ENCODE measurements around the gene MYLK.

The MYLK gene

GRCh38 chr3:123780656-123781055 lies 103.5 kb downstream of the MYLK start:
- no peak overlapping the region for H3K27ac ChIP-seq
- DNase-seq (ENCODE audit: low read depth, low spot score), result no peak

DNA sequence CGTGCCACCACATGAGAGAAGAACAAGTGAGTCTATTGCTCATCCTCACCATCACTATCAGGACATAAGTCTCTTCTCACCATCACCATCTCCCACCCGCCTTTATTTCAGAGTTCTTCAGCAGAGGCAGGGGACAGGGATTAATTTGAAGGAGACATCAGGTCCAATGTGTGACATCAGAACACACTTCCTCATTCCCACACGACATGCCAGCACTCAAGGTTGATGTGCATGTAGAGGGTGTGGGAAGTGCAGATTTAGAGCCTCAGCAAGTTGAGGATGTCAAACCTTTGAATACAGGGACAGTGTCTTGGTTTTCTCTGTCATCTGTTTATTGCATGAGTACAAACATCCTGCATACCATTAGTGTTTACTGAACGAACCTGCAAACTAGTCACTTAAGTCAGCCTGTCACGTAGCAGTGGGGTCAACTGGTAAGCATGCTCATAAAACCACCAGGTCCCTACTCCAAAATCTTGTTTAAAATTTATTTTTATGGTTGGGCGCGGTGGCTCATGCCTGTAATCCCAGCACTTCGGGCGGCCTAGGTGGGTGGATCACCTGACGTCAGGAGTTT lies 104.4 kb downstream of the MYLK start:
- no peak overlapping the region for H3K27ac ChIP-seq
- DNase-seq (ENCODE audit: low read depth, low spot score), result no peak

DNA sequence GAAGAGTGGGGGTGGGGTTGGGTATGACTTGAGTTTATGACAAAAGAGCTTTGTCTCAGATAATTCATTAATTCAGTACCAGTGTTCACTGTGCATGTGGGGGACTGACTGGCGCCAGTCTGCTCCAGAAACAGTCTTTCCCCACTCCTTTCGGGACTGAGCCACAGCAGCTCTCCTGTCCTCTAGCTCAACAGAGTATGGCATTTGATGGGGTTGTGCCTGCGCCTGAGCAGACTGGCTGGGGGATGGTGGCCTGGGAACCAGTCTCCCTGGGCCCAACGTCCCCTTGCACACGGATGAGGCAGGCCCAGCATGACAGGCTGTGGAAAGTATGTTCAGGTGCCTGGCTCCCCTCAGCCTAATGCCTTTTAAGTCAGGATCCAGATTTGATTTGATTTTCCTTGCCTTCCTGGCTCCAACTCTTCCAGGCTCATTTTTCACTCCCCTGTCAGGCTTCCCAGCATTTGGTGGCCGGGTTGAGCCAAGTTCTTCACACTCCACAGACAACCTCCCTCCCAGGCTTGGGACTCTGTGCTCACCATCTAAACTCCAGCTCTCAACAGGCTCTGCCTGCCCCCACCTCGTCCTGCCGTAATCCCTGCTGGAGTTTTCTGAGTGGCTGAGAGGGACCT lies 105.0 kb downstream of the MYLK start:
- H3K27ac ChIP-seq, result no peak overlapping the region
- no peak for DNase-seq (ENCODE audit: low read depth, low spot score)

GRCh38 chr3:123778525-123778924 lies 105.6 kb downstream of the MYLK start:
- DNase-seq (ENCODE audit: low read depth, low spot score), result no peak
- no peak overlapping the region for H3K27ac ChIP-seq

DNA sequence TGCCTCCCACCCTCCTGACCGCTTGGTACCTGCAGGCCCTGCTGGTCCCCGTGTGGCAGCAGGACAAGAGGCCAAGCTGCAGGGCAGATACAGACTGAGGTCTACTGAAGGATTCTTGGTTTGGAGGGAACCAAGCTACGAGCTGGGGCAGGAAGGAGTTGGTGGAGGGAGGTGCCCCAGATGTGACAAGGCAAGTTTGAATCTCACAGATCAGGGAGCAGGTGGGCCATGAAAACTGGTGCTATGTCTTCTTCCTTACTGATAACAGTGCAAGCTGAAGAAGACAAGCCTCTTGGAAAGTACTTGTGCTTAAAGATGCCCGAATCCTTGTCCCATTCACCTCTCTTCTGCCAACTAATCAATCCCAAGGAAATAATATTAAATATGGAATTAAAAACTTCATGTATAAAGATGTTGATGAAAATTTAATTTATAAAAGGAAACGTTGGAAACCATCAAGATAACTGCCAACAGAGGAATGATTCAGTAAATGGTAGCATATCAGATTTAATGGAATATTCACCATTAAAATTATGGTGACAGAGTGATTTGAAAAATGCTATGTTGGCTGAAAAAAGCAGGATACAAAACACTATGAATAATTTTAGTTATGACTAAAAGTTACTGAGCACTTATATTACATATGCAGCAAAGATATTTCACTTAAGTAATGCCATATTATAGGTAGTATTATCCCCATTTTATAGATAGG lies 107.9 kb downstream of the MYLK start:
- DNase-seq (ENCODE audit: low read depth, low spot score), result no peak
- no peak overlapping the region for H3K27ac ChIP-seq

DNA sequence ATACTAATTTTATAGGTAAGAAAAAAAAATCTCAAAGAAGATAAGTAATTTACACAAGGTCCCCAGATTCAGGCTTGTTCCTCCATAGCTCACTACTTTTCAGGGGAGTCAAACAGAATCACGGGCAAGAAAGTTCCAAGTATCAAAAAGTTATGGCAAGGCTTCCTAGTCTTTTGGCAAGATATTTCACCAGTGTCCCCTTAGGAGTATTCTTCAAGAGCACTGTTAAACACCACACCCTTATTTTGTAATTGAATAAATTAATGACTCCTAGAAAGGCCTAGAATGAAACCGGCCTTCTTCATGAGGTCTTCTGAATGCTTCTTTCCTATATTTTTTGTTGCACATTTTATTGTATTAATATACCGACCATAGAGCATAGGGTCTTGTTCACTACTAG lies 109.7 kb downstream of the MYLK start:
- no peak overlapping the region for H3K27ac ChIP-seq
- DNase-seq (ENCODE audit: low read depth, low spot score), result no peak

DNA sequence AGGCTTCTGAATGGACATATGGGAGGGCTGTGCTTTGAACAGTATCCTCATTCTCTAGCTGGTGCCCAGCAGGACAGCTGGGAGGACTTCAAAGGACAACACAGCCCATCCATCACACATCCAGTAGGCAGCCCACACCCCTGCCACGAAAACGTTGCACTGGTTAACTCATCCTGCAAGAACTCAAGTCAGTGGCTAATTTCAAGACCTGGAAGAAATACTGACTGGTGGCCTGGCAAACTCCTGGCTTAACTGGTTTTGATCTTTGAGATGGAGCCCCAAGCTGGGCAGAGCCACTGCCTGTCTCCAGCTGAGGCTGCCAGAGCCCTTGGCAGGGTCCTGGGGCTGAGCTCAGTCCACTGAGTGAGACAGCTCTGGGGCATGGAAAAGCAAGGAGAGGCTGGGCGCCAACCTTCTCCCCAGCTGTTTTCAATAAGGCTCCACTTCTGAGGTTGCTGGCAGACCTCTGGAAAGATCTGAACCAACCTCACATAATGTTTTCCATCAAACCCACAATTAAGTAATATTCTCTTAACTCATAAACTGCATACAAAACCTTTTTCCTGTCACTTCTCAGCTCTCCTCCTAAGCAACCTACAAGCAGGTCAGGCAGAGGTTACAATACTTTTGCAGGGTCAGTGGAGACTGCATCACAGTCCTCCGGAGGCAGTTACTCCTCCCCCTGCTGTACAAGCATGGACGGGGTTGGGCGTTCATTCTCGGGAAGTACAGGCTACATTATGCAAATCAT lies 110.3 kb downstream of the MYLK start:
- H3K27ac ChIP-seq, result no peak overlapping the region
- DNase-seq (ENCODE audit: low read depth, low spot score), result no peak

GRCh38 chr3:123769356-123769743 lies 114.8 kb downstream of the MYLK start:
- no peak overlapping the region for H3K27ac ChIP-seq
- DNase-seq (ENCODE audit: low read depth, low spot score), result no peak

GRCh38 chr3:123768480-123769355 lies 115.4 kb downstream of the MYLK start:
- DNase-seq (ENCODE audit: low read depth, low spot score), result no peak
- H3K27ac ChIP-seq, result no peak overlapping the region

- H3K27ac ChIP-seq, result no peak overlapping the region
- DNase-seq (ENCODE audit: low read depth, low spot score), result no peak
Measured at GRCh38 chr3:123767564-123768292, 116.4 kb downstream of the MYLK start.

DNA sequence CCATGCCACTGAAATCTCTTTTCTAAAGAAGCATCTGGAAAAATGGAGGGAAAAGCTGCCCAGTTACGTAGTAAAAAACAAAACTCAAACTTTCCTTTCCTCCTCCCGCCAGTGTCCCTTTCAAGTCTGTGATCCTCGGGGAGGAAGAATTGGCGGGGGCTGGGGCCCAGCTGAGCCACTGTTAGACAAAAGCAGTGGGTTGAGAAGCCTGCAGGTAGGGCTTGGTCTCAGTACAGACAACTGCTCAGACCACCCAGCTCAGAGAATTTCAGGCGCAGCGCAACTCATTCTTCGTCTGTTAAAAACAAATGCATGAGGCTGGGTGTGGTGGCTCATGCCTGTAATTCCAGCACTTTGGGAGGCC lies 117.1 kb downstream of the MYLK start:
- DNase-seq (ENCODE audit: low read depth, low spot score), result no peak
- H3K27ac ChIP-seq, result no peak overlapping the region

- no peak overlapping the region for H3K27ac ChIP-seq
- DNase-seq (ENCODE audit: low read depth, low spot score), result no peak
Measured at GRCh38 chr3:123766193-123767008, 117.7 kb downstream of the MYLK start.

DNA sequence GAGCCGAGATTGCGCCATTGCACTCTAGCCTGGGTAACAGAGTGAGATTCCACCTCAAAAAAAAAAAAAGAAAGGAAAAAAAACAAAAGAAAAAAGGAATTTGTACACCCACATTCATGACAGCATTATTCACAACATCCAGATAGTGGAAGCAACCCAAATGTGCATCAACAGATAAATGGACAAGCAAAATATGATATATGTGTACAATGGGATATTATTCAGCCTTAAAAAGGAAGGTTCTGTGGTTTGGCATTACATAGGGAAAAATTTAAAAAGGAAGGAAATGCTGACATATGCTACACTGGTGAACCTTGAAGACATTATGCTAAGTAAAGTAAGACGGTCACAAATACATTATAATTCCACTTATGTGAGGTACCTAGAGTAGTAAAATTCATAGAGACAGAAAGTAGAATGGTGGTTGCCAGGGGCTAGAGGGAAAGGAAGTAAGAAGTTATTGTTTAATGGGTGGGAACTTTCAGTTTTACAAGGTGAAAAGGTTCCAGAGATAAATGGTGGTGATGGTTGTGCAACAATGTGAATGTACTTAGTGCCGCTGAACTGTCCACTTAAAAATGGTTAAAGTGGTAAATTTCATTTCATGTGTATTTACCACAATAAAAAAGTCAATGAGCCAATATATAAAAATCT lies 118.5 kb downstream of the MYLK start:
- no peak for DNase-seq (ENCODE audit: low read depth, low spot score)
- H3K27ac ChIP-seq, result no peak overlapping the region

- no peak for DNase-seq (ENCODE audit: low read depth, low spot score)
- no peak overlapping the region for H3K27ac ChIP-seq
Measured at GRCh38 chr3:123764647-123765046, 119.5 kb downstream of the MYLK start.

- DNase-seq (ENCODE audit: low read depth, low spot score), result no peak
- no peak overlapping the region for H3K27ac ChIP-seq
Measured at GRCh38 chr3:123762805-123763204, 121.3 kb downstream of the MYLK start.

DNA sequence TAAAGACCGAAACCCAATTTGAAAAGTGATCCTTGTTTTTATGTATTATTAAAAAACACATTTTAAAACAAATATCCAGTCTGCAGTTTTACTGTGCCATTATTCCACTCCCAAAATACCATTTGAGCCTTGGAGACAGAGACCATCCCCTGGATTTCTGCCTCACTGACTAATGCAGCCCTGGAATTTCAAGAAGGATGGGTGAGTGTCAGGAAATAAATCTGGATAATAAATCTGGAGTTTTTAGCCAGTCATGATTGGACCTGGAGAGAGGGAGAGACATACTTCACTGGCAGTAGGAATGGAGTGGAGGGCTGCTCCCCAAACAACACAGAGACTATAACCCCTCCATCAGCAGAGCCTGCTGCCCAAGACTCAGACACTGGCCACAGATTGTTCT lies 123.3 kb downstream of the MYLK start:
- no peak for DNase-seq (ENCODE audit: low read depth, low spot score)
- H3K27ac ChIP-seq, result no peak overlapping the region

GRCh38 chr3:123759871-123760270 lies 124.3 kb downstream of the MYLK start:
- no peak for DNase-seq (ENCODE audit: low read depth, low spot score)
- H3K27ac ChIP-seq, result no peak overlapping the region

- H3K27ac ChIP-seq, result no peak overlapping the region
- no peak for DNase-seq (ENCODE audit: low read depth, low spot score)
Measured at GRCh38 chr3:123759311-123759710, 124.8 kb downstream of the MYLK start.

Measured in epithelial cell of prostate (primary cell).